Stimulated activated CD8-positive, alpha-beta memory T cell treated with anti-CD3 and anti-CD28 coated beads, Interleukin-7, amount 100 ng/mL, for 1 hour (primary cell): ENCODE data around the gene TMEM259.
A peak's percentile ranks its signal among the peaks of the same experiment; 100 is the strongest.

Source experiments
- DNase-seq, 2 donors: peaks; one replicate each; pipeline ENCODE4 v3.0.0-alpha.2; 2020; ENCODE audit warnings: low read depth in 2 of 2

The TMEM259 gene

GRCh38 chr19:989381-990081 is 31.4 kb downstream of the TMEM259 start:
- DNase-seq: no peak

GRCh38 chr19:988510-988909 is 32.4 kb downstream of the TMEM259 start:
- DNase-seq: no peak

- DNase-seq: no peak
Observed at GRCh38 chr19:988081-988480, 32.8 kb downstream of the TMEM259 start.

- no peak for DNase-seq
Observed at GRCh38 chr19:986083-986482, 34.8 kb downstream of the TMEM259 start.

- DNase-seq: peak; percentile 77
Observed at GRCh38 chr19:984165-984967, 36.6 kb downstream of the TMEM259 start, which contains the start of gene WDR18. TSS of gene WDR18 (plus strand) at chr19:984345. CDS start at chr19:984354, 9 bp downstream.

- peak; percentile 51 to 55 for DNase-seq
Observed at GRCh38 chr19:982567-983170, 38.3 kb downstream of the TMEM259 start.

- DNase-seq: no peak
Observed at GRCh38 chr19:980133-980998, 40.6 kb downstream of the TMEM259 start.

- no peak for DNase-seq
Observed at GRCh38 chr19:979318-979741, 41.6 kb downstream of the TMEM259 start.

- no peak for DNase-seq
Observed at GRCh38 chr19:977058-977464, 43.9 kb downstream of the TMEM259 start.

- DNase-seq: no peak
Observed at GRCh38 chr19:976476-976875, 44.4 kb downstream of the TMEM259 start.

GRCh38 chr19:974564-975257 is 46.2 kb downstream of the TMEM259 start:
- no peak for DNase-seq

- no peak for DNase-seq
Observed at GRCh38 chr19:973726-974563, 47.0 kb downstream of the TMEM259 start.

- DNase-seq: no peak
Observed at GRCh38 chr19:972281-972680, 48.6 kb downstream of the TMEM259 start.

- no peak for DNase-seq
Observed at GRCh38 chr19:971795-972194, 49.1 kb downstream of the TMEM259 start.

GRCh38 chr19:970695-971094 is 50.2 kb downstream of the TMEM259 start:
- no peak for DNase-seq

- DNase-seq: no peak
Observed at GRCh38 chr19:966485-967088, 54.3 kb downstream of the TMEM259 start.

- no peak for DNase-seq
Observed at GRCh38 chr19:964761-965694, 55.9 kb downstream of the TMEM259 start.

GRCh38 chr19:964116-964520 is 56.8 kb downstream of the TMEM259 start:
- DNase-seq: no peak
